Stomach smooth muscle (tissue), 2 donors: Measurements from ENCODE around the gene FAM13A.

Experiments
- H3K27ac ChIP-seq: one replicate; pipeline ENCODE4 v1.7.0; 2013; ENCODE audit warnings: mild to moderate bottlenecking, low read length, inconsistent platforms
- H3K27me3 ChIP-seq, 2 donors: one replicate each; pipeline ENCODE4 v1.7.0; 2013; ENCODE audit warnings: low read length in 2 of 2; ENCODE audit not compliant: insufficient read depth in 2 of 2, control insufficient read depth in 1 of 2
- H3K36me3 ChIP-seq, 2 donors: one replicate each; pipeline ENCODE4 v1.7.0; 2013; ENCODE audit warnings: low read length in 2 of 2; ENCODE audit not compliant: control insufficient read depth in 2 of 2, insufficient read depth in 2 of 2
- H3K4me1 ChIP-seq: one replicate; pipeline ENCODE4 v1.7.0; 2013; ENCODE audit warnings: low read length; ENCODE audit not compliant: control insufficient read depth, insufficient read depth
- H3K4me3 ChIP-seq, 2 donors: one replicate each; pipeline ENCODE4 v1.7.0; 2013; ENCODE audit warnings: low read length in 2 of 2
- H3K9ac ChIP-seq, 2 donors: one replicate each; pipeline ENCODE4 v1.7.0; 2013; ENCODE audit warnings: low read length in 2 of 2, mild to moderate bottlenecking in 1 of 2
- H3K9me3 ChIP-seq, 2 donors: one replicate each; pipeline ENCODE4 v1.7.0; 2013; ENCODE audit warnings: low read length in 2 of 2; ENCODE audit not compliant: control insufficient read depth in 2 of 2
- donor health status: healthy.
- donor health status: Pancreatic carcinoma.

The FAM13A gene

DNA sequence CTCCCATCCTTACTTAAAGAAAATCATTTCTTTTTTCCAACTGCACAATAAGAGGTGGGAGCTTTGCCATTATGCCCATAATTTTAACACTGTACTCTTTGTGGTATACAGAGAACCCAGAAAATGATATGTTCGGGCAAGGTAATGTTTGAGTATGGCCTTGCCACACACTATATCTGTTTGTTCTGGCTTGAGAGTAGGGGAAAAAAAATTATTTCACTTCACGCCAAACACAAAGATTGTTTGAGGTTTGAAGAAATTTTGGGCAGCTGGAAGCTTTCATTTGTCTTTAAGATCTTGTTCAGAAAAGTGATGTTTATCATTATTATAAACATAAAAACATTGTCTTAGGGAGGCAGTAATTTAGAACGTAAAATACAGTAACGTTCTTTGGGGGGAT is 244.0 kb downstream of the FAM13A start:
- H3K9ac ChIP-seq, result no peak overlapping the region
- H3K4me3 ChIP-seq, result no peak overlapping the region
- no peak overlapping the region for H3K27ac ChIP-seq
- peaks cover 0 to 3% of the 10 kb centered on the region in 2 donors for H3K36me3 ChIP-seq
- H3K9me3 ChIP-seq, result no peaks in the 10 kb centered on the region
- H3K4me1 ChIP-seq, result peaks cover 12% of the 10 kb centered on the region
- no peaks in the 10 kb centered on the region for H3K27me3 ChIP-seq

DNA sequence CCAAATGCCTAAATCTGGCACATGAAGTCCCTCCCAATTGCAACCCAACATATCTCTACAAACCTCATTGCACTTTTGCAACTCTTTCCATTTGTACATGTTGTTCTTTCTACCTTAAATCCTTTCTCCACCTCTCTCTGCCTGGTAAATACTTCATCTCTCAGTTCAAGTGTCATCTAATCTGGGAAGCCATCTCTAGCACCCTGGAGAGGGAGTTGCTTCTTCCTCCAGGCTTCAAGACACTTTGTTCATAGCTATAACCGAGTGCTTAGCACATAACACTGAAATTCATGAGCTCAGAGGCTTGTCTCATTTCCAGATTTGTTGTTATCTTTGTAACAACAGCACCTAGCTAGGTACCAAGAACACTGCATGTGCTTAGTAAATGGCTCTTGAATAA is 244.6 kb downstream of the FAM13A start:
- Histone ChIP-seq H3K27me3 (no peaks in the 10 kb centered on the region), H3K27ac (no peak overlapping the region), H3K9ac (no peak overlapping the region), H3K4me1 (peaks cover 10% of the 10 kb centered on the region), H3K4me3 (no peak overlapping the region), H3K36me3 (peaks cover 0 to 3% of the 10 kb centered on the region in 2 donors), H3K9me3 (no peaks in the 10 kb centered on the region)

DNA sequence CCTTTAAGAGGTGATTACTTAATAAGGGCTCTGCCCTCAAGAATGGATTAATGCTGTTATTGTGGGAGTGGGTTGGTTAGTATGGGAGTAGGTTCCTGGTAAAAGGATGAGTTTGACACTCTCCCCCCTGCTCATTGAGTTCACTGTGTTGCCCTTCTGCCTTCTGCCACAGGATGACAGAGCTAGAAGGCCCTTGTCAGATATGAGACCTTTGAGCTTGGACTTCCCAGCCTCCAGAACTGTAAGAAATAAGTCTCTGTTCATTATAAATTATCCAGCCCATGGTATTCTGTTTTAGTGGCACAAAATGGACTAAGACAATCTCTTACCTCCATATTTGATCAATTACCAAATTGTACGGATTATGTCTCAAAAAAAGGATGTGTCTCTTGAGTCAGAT is 245.1 kb downstream of the FAM13A start:
- no peak overlapping the region for H3K27ac ChIP-seq

DNA sequence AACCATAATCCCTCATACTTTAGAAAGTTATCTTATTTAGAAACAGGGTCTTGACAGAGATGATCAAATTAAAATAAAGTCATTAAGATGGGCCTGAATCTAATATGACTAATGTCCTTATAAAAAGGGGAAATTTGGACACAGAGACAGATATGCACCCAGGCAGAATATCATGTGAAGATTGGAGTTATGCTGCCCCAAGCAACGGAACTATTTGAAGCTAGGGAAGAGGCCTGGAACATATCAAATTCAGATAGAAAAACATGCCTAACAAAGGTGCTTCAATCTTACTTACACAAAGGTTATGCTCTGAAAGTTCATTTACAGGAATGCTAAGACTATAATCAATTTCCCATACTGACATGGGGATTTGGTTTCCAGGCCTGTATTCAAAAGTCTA is 246.7 kb downstream of the FAM13A start:
- Histone ChIP-seq H3K36me3 (peaks cover 0 to 3% of the 10 kb centered on the region in 2 donors), H3K27me3 (no peaks in the 10 kb centered on the region), H3K9me3 (no peaks in the 10 kb centered on the region), H3K4me1 (peaks cover 10% of the 10 kb centered on the region), H3K9ac (no peak overlapping the region), H3K27ac (no peak overlapping the region), H3K4me3 (no peak overlapping the region)

More for the DNA sequence above, 245.1 kb downstream of the FAM13A start:
- Histone ChIP-seq H3K27me3 (no peaks in the 10 kb centered on the region), H3K9ac (no peak overlapping the region), H3K36me3 (peaks cover 0 to 3% of the 10 kb centered on the region in 2 donors), H3K9me3 (no peaks in the 10 kb centered on the region), H3K4me1 (peaks cover 10% of the 10 kb centered on the region), H3K4me3 (no peak overlapping the region)

DNA sequence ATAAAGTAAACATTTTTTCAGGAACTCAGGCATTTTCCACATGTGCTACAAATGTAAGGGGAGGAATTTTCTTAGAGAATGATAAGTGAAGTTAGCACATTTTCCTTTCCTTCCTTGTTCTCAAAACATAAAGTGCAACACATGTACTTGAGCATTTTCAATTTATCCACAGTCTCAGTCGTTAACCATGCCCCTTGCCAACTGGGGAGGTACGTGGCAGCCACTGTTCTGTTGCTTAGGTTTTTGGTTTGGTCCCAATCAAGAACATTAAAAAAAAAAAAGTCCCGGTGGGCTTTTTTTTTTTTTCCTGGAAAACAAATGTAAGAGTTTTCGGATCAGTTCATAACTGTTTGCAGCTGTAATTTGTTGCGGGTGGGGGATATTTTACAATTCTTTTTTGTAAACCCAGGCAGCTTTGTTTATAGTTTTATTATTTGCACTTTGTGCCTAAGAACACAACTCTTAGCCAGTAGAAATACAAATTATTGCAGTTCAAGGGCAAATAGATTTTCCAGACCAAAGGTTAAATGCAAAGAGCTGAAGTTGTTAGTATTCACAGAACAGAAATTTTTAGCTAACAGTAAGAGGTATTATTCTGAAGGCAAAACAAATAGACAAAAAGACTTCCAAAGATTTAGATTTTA is 247.3 kb downstream of the FAM13A start:
- Histone ChIP-seq H3K4me3 (peak overlapping the region in 1 of 2 donors; percentile 29), H3K4me1 (peaks cover 7% of the 10 kb centered on the region), H3K27ac (no peak overlapping the region)

DNA sequence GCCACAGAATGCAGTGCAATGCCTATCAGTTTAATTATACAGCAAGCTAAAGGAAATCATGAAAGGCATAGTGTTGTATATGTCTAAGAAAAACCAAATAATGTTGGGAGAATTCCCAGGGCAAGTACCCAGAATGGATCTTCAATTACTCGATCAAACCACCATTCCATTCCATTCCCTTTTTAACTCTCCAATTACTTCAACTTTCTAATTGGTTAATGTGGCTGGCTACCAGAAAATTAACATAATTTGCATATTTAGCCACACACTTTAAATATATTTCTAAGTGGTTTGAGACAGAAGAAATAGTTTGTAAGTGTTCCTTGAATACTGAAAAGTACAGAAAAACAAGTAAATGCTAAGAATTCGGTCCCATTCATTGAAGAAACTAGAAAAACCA is 247.9 kb downstream of the FAM13A start:
- Histone ChIP-seq H3K9ac (no peak overlapping the region), H3K27ac (no peak overlapping the region), H3K27me3 (no peaks in the 10 kb centered on the region), H3K9me3 (no peaks in the 10 kb centered on the region), H3K4me1 (peaks cover 5% of the 10 kb centered on the region), H3K36me3 (peaks cover 0 to 3% of the 10 kb centered on the region in 2 donors), H3K4me3 (peak overlapping the region in 1 of 2 donors; percentile 29)

More for the DNA sequence above, 247.3 kb downstream of the FAM13A start:
- Histone ChIP-seq H3K9ac (no peak overlapping the region), H3K36me3 (peaks cover 0 to 3% of the 10 kb centered on the region in 2 donors), H3K9me3 (no peaks in the 10 kb centered on the region), H3K27me3 (no peaks in the 10 kb centered on the region)

DNA sequence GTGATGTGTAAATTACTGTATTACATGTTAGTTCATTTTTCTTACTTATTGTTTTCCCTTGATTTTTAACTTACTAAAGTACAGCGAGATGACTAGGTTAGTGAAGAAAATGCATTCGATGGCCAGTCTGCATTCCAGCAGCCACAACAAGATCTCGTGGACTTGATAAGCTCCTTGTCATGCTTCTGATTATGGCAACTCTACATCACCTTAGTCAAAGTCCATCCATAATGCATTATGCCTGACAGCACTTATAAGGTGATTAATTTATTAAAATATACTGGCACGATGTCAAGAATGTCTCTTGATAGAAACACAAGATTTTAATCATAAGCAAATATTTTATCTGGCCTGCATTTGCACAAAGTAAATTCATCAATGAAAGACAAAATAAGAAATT is 249.5 kb downstream of the FAM13A start:
- H3K4me3 ChIP-seq, result no peak overlapping the region
- no peak overlapping the region for H3K9ac ChIP-seq
- H3K36me3 ChIP-seq, result peaks cover 0 to 3% of the 10 kb centered on the region in 2 donors
- peaks cover 4% of the 10 kb centered on the region for H3K4me1 ChIP-seq
- no peaks in the 10 kb centered on the region for H3K9me3 ChIP-seq
- no peaks in the 10 kb centered on the region for H3K27me3 ChIP-seq
- H3K27ac ChIP-seq, result no peak overlapping the region

DNA sequence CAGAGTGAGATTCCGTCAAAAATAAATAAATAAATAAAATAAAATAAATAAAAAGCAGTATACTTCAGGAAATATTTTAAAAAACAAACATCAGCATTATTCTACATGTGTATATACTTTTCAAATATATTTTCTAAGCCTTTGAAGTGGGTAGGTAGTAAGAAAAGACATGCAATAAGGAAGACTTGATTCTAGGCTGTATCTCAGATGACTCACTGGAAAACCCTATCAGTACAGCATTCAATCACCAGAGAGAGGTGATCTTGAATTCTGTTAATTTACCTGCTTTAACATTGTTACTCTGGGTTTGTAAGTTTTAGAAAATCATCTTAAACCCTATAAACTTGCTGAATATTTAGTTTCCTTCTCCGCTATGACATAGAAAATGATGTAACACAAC is 252.8 kb downstream of the FAM13A start:
- no peaks in the 10 kb centered on the region for H3K27me3 ChIP-seq
- H3K9ac ChIP-seq, result no peak overlapping the region
- H3K27ac ChIP-seq, result no peak overlapping the region
- peaks cover 3 to 5% of the 10 kb centered on the region in 2 donors for H3K36me3 ChIP-seq
- no peaks in the 10 kb centered on the region for H3K9me3 ChIP-seq
- no peak overlapping the region for H3K4me3 ChIP-seq
- H3K4me1 ChIP-seq, result peaks cover under 1% of the 10 kb centered on the region

DNA sequence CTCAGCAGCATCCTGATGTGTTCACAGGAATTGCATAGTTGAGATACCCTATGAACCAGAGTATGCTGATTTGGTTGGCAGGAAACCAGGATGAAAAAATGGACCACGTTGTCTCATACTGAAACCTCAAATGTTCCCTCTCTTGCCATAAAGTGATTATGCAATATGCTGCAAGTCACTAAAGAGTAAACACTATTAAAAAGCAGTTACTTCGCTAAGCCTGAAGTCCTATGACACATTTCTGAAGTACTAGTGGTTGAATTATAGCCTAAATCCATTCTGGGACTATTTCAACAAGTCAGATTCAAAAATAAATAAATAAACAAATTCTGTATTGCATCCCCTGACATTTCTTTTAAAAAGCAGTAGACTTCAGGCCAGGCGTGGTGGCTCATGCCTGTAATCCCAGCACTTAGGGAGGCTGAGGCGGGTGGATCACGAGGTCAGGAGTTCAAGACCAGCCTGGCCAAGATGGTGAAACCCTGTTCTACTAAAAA is 253.3 kb downstream of the FAM13A start:
- H3K27me3 ChIP-seq, result no peaks in the 10 kb centered on the region
- H3K9me3 ChIP-seq, result no peaks in the 10 kb centered on the region
- H3K4me1 ChIP-seq, result no peaks in the 10 kb centered on the region
- H3K27ac ChIP-seq, result no peak overlapping the region
- no peak overlapping the region for H3K4me3 ChIP-seq
- no peak overlapping the region for H3K9ac ChIP-seq
- peaks cover 3 to 5% of the 10 kb centered on the region in 2 donors for H3K36me3 ChIP-seq

DNA sequence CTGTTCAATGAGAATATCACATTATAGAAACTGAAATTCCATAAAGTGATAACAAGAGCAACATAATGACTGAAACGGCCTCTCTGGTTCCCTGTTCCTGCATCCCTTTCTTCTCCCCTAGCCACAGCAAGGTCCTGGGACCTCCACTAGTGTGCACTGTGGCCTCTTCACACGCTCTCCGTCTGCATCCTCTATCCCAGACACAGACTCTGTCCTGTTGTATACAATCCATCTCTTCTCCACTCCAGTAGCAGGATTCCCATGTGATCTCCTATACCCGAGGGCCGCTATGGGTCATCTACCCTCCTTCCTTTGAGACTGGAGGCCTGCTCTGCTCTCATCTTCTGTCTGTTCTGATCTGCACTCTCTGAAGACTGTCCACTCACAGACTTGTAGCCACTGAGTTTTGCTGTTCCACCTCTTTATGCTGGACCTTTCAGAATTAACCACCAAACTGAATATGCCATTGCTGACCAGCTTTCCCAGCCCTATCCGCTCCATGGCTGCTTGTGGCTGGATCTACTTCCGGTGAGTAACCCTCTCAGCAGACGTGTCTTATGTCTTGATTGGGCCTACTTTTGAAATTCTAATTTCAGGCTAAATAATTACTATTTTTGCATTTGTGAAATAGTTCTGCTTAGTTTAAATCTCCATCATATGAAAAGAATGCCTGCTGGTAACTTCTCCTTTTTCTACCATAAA is 254.2 kb downstream of the FAM13A start:
- H3K27ac ChIP-seq, result no peak overlapping the region

DNA sequence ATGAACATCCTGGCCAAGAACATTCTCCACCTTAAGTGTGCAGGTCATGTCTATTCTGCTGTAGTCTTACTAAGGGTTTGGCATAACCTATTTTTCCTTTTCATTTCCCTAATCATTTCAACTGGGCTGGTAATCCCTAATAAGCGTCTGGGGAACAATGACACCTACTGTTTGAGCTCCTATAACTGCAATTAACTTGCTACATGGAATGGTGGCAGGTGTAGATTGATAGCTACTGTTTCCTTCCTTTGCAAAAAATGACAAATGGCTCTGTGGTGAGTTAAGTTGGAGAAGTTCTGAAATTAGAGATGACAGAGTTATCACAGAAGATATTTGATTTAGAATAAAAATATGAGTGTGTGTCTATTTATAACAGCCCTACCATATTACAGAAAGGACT is 254.8 kb downstream of the FAM13A start:
- Histone ChIP-seq H3K4me1 (no peaks in the 10 kb centered on the region), H3K36me3 (peaks cover 5 to 7% of the 10 kb centered on the region in 2 donors), H3K9me3 (no peaks in the 10 kb centered on the region), H3K9ac (no peak overlapping the region), H3K4me3 (no peak overlapping the region), H3K27me3 (no peaks in the 10 kb centered on the region), H3K27ac (no peak overlapping the region)

More for the DNA sequence above, 254.2 kb downstream of the FAM13A start:
- Histone ChIP-seq H3K9ac (no peak overlapping the region), H3K4me3 (no peak overlapping the region), H3K9me3 (no peaks in the 10 kb centered on the region), H3K4me1 (no peaks in the 10 kb centered on the region), H3K36me3 (peaks cover 5 to 7% of the 10 kb centered on the region in 2 donors), H3K27me3 (no peaks in the 10 kb centered on the region)
